SU-DHL-6 (cell line): ENCODE results near the gene ZCCHC3.

Source experiments
- H2AFZ ChIP-seq: fragments of 200-600 bp; sonication (generic); 2 replicates; pipeline ENCODE4 v1.6.1; 2014; ENCODE audit warnings: low read depth, mild to moderate bottlenecking, moderate library complexity, mixed read lengths, antibody characterized with exemption, low read length; ENCODE audit not compliant: severe bottlenecking
- H3F3A ChIP-seq: fragments of 200-600 bp; shearing (Covaris generic); 2 replicates; pipeline ENCODE4 v1.6.0; 2016; ENCODE audit warnings: antibody characterized with exemption, mild to moderate bottlenecking; ENCODE audit not compliant: insufficient read depth
- H3K27ac ChIP-seq: fragments of 200-600 bp; sonication (generic); 2 replicates; pipeline ENCODE4 v1.5.1; 2016; ENCODE audit warnings: low read depth, mild to moderate bottlenecking, low read length, moderate library complexity, mixed read lengths
- H3K27me3 ChIP-seq: fragments of 200-600 bp; sonication (generic), shearing (Covaris generic); 2 replicates; pipeline ENCODE4 v1.6.0; 2014; ENCODE audit warnings: mild to moderate bottlenecking, low read length
- H3K36me3 ChIP-seq: fragments of 200-600 bp; sonication (generic); 2 replicates; pipeline ENCODE4 v1.6.1; 2014; ENCODE audit warnings: mild to moderate bottlenecking, low read length, mixed read lengths
- H3K4me2 ChIP-seq: fragments of 300-600, 200-600 bp; shearing (Covaris generic), sonication (generic); 2 replicates; pipeline ENCODE4 v1.6.0; 2014; ENCODE audit warnings: low read length, low read depth, mild to moderate bottlenecking; ENCODE audit not compliant: poor library complexity, severe bottlenecking
- H3K4me3 ChIP-seq: fragments of 200-600 bp; sonication (generic); 2 replicates; pipeline ENCODE4 v1.5.1; 2014; ENCODE audit warnings: antibody characterized with exemption, low read length, mild to moderate bottlenecking, mixed read lengths; ENCODE audit not compliant: insufficient read depth, poor library complexity, severe bottlenecking
- H3K79me2 ChIP-seq: fragments of 200-600 bp; sonication (generic); 2 replicates; pipeline ENCODE4 v1.6.1; 2014; ENCODE audit warnings: mild to moderate bottlenecking, low read length, moderate library complexity; ENCODE audit not compliant: insufficient read depth
- H3K9ac ChIP-seq: fragments of 200-600 bp; sonication (generic); 2 replicates; pipeline ENCODE4 v1.7.0; 2014; ENCODE audit warnings: mild to moderate bottlenecking, low read length
- H3K9me2 ChIP-seq: fragments of 200-600 bp; sonication (generic); replicated peaks from 2 replicates; pipeline ENCODE4 v1.6.1; 2014; ENCODE audit warnings: low read length; ENCODE audit not compliant: insufficient read depth
- H3K9me3 ChIP-seq: fragments of 200-600 bp; sonication (generic); 2 replicates; pipeline ENCODE4 v1.6.1; 2014; ENCODE audit warnings: low read length, mixed read lengths; ENCODE audit not compliant: insufficient read depth
- H4K20me1 ChIP-seq: fragments of 200-600 bp; sonication (generic); 2 replicates; pipeline ENCODE4 v1.6.1; 2014; ENCODE audit warnings: low read depth, mild to moderate bottlenecking, antibody characterized with exemption, low read length, moderate library complexity, mixed read lengths
- CTCF ChIP-seq: fragments of 200-600 bp; sonication (generic); IDR thresholded peaks from one replicate; pipeline ENCODE4 v1.5.1; 2017; ENCODE audit warnings: antibody characterized with exemption, mild to moderate bottlenecking, low read length, moderate library complexity; ENCODE audit not compliant: insufficient read depth, poor library complexity, severe bottlenecking
- EZH2phosphoT487 ChIP-seq: fragments of 200-600 bp; sonication (generic), shearing (Covaris generic); conservative IDR thresholded peaks from 2 replicates; pipeline ENCODE4 v1.6.1; 2018; ENCODE audit warnings: mild to moderate bottlenecking, antibody characterized with exemption, low read length, moderate library complexity, mixed read lengths

Gene ZCCHC3

GRCh38 chr20:270517-270916, 26.9 kb upstream of the ZCCHC3 start:
- Histone ChIP-seq H3K9ac (no peak overlapping the region), H3K4me2 (no peak overlapping the region)

GRCh38 chr20:271069-271468, 26.3 kb upstream of the ZCCHC3 start:
- no peak for TF ChIP-seq EZH2phosphoT487
- no peak for TF ChIP-seq CTCF

More at GRCh38 chr20:270517-270916, 26.9 kb upstream of the ZCCHC3 start:
- Histone ChIP-seq H3K9me2 (no peaks in the 10 kb centered on the region), H2AFZ (no peak overlapping the region), H4K20me1 (no peaks in the 10 kb centered on the region), H3K79me2 (no peaks in the 10 kb centered on the region), H3K4me3 (no peak overlapping the region), H3K27ac (no peak overlapping the region), H3K36me3 (no peaks in the 10 kb centered on the region), H3F3A (no peaks in the 10 kb centered on the region), H3K27me3 (no peaks in the 10 kb centered on the region), H3K9me3 (no peaks in the 10 kb centered on the region)
- TF ChIP-seq CTCF (no peak), EZH2phosphoT487 (no peak)

GRCh38 chr20:271528-271927, 25.8 kb upstream of the ZCCHC3 start:
- Histone ChIP-seq H3K79me2 (no peaks in the 10 kb centered on the region), H3K27me3 (no peaks in the 10 kb centered on the region), H3K36me3 (no peaks in the 10 kb centered on the region), H3K9me2 (no peaks in the 10 kb centered on the region), H3K27ac (no peak overlapping the region), H3K9ac (no peak overlapping the region), H3K4me2 (no peak overlapping the region), H3K4me3 (no peak overlapping the region), H2AFZ (no peak overlapping the region), H3F3A (no peaks in the 10 kb centered on the region), H4K20me1 (no peaks in the 10 kb centered on the region), H3K9me3 (no peaks in the 10 kb centered on the region)
- TF ChIP-seq EZH2phosphoT487 (no peak), CTCF (no peak)

More at GRCh38 chr20:271069-271468, 26.3 kb upstream of the ZCCHC3 start:
- H3F3A ChIP-seq = no peaks in the 10 kb centered on the region
- H3K79me2 ChIP-seq = no peaks in the 10 kb centered on the region
- H3K27me3 ChIP-seq = no peaks in the 10 kb centered on the region
- H3K4me3 ChIP-seq = no peak overlapping the region
- H3K9me2 ChIP-seq = no peaks in the 10 kb centered on the region
- no peaks in the 10 kb centered on the region for H3K9me3 ChIP-seq
- no peak overlapping the region for H3K27ac ChIP-seq
- H3K36me3 ChIP-seq = no peaks in the 10 kb centered on the region
- H2AFZ ChIP-seq = no peak overlapping the region
- H3K4me2 ChIP-seq = no peak overlapping the region
- H3K9ac ChIP-seq = no peak overlapping the region
- no peaks in the 10 kb centered on the region for H4K20me1 ChIP-seq
